Breast epithelium (tissue), 4 donors: Measurements from ENCODE around the gene CDK14. TPM values are rescaled to one million over a fixed set of nuclear protein-coding genes. Genes with fewer than 3 reads are reported as not detected.

Experiments used
- DNase-seq, 2 donors: peaks; one replicate each; pipeline ENCODE4 v3.0.0-alpha.2; 2019; ENCODE audit warnings: low spot score in 2 of 2
- H3K27ac ChIP-seq, 2 donors: fragments of 200-600 bp; sonication (generic) in 1 of 2; one replicate each; pipeline ENCODE4 v1.5.1; 2016 to 2019; ENCODE audit warnings: mild to moderate bottlenecking in 1 of 2
- H3K27me3 ChIP-seq, 2 donors: fragments of 200-600 bp; sonication (generic) in 1 of 2; one replicate each; pipeline versions ENCODE4 v1.5.1 to v1.6.0; 2017 to 2019; ENCODE audit warnings: control low read depth in 1 of 2, mild to moderate bottlenecking in 1 of 2
- H3K36me3 ChIP-seq: fragments of 200-600 bp; one replicate; pipeline ENCODE4 v1.5.1; 2019
- H3K4me1 ChIP-seq, 2 donors: fragments of 200-600 bp; sonication (generic); one replicate each; pipeline ENCODE4 v1.5.1; 2016 to 2019; ENCODE audit warnings: control low read depth in 1 of 2
- H3K4me3 ChIP-seq, 3 donors: fragments of 200-600 bp; sonication (generic); 1 replicate in 2 of 3; 2 replicates in 1 of 3; pipeline ENCODE4 v1.5.1; 2016 to 2019; ENCODE audit warnings: mild to moderate bottlenecking in 3 of 3, moderate library complexity in 2 of 3
- H3K9me3 ChIP-seq, 2 donors: fragments of 200-600 bp; sonication (generic) in 1 of 2; one replicate each; pipeline ENCODE4 v1.5.1; 2016 to 2019; ENCODE audit warnings: control low read depth in 1 of 2
- POLR2A ChIP-seq: fragments of 450-650 bp; IDR thresholded peaks from one replicate; pipeline ENCODE4 v1.6.1; 2016; ENCODE audit warnings: antibody characterized with exemption, mild to moderate bottlenecking, moderate library complexity
- POLR2AphosphoS5 ChIP-seq, 3 donors: sonication (generic); formaldehyde crosslinking; IDR thresholded peaks; one replicate each; pipeline ENCODE4 v1.6.1; 2017; ENCODE audit warnings: antibody characterized with exemption in 3 of 3
- intact Hi-C: fragments of 100-400 bp; cut with DNase I; formaldehyde crosslinking; loops from one replicate; pipeline ENCODE4 v1.15.1; 2023; ENCODE audit warnings: low total_unique reads
- total RNA-seq, 3 donors: library from RNA; depleted of rRNA; stranded (reverse); fragments of >200 nt; gene quantifications; one replicate each; pipeline ENCODE4 v1.1.0, GENCODE V29; 2016
- TF ChIP-seq, protein P1 (sequence below), 3 donors: fragments of 450-650 bp; IDR thresholded peaks; one replicate each; pipeline ENCODE4 v1.5.1; 2016 to 2017; ENCODE audit warnings: antibody characterized with exemption in 3 of 3, mild to moderate bottlenecking in 3 of 3, moderate library complexity in 3 of 3

CDK14 gene
- total RNA-seq, 3 donors from 2014 or later = 16.3 to 64.7 (median 29.8) TPM

DNA sequence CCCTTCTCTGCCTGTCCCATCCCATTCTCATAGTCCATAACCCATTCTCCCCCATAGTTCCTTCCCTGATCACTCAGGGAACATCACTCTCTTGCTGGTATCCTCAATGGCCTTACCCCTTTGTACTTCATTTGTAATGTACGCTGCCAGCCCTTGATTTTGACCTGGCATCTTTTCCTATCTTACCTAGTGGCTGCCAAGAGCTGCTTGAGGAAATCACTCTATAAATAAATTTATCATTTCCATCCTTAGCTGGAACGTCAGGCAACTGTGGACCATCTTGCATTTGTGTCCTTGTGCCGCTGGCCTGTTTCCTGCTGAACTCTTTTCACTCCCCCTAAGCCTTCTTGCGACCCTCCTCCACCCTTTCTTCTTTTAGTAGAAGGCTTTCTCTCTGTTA lies 14.0 kb downstream of the CDK14 start:
- Histone ChIP-seq H3K9me3 (no peaks in the 10 kb centered on the region), H3K36me3 (no peaks in the 10 kb centered on the region), H3K4me1 (no peaks in the 10 kb centered on the region), H3K27ac (no peak overlapping the region), H3K27me3 (no peaks in the 10 kb centered on the region), H3K4me3 (no peak overlapping the region)
- TF ChIP-seq POLR2AphosphoS5 (IDR thresholded peaks at IDR 0.05) = no peak
- TF ChIP-seq, protein P1, sequence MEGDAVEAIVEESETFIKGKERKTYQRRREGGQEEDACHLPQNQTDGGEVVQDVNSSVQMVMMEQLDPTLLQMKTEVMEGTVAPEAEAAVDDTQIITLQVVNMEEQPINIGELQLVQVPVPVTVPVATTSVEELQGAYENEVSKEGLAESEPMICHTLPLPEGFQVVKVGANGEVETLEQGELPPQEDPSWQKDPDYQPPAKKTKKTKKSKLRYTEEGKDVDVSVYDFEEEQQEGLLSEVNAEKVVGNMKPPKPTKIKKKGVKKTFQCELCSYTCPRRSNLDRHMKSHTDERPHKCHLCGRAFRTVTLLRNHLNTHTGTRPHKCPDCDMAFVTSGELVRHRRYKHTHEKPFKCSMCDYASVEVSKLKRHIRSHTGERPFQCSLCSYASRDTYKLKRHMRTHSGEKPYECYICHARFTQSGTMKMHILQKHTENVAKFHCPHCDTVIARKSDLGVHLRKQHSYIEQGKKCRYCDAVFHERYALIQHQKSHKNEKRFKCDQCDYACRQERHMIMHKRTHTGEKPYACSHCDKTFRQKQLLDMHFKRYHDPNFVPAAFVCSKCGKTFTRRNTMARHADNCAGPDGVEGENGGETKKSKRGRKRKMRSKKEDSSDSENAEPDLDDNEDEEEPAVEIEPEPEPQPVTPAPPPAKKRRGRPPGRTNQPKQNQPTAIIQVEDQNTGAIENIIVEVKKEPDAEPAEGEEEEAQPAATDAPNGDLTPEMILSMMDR (IDR thresholded peaks at IDR 0.05) = no peak
- TF ChIP-seq POLR2A = no peak
- intact Hi-C loops = no loop called here
- DNase-seq = no peak

GRCh38 chr7:90611115-90611514 lies 15.0 kb downstream of the CDK14 start:
- Histone ChIP-seq H3K4me3 (no peak overlapping the region), H3K9me3 (no peaks in the 10 kb centered on the region), H3K4me1 (no peaks in the 10 kb centered on the region), H3K27ac (no peak overlapping the region), H3K36me3 (no peaks in the 10 kb centered on the region), H3K27me3 (no peaks in the 10 kb centered on the region)
- intact Hi-C loops = no loop called here
- no peak for DNase-seq
- TF ChIP-seq, protein P1 (IDR thresholded peaks at IDR 0.05) = no peak
- TF ChIP-seq POLR2A = no peak
- TF ChIP-seq POLR2AphosphoS5 (IDR thresholded peaks at IDR 0.05) = no peak

DNA sequence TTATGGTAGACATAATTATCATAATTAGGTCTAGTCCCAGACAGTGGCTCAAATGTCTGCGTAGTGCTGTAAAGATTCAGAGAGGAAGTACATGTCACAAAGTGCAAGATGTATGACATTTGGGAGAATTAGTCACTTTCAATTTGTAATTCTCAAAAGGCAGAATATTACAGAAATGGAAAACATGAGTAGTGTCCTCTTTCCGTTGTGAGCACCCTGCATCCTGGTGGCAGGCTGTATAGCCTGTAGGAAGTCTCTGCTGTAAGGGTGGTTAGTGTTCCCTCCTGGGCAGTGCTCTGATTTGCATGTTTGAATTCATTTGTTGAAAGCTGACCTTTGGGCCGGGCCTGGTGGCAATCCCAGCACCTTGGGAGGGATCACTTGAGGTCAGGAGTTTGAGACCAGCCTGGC lies 17.0 kb downstream of the CDK14 start:
- Histone ChIP-seq H3K4me3 (no peak overlapping the region), H3K27me3 (no peaks in the 10 kb centered on the region), H3K36me3 (no peaks in the 10 kb centered on the region), H3K4me1 (no peaks in the 10 kb centered on the region), H3K9me3 (no peaks in the 10 kb centered on the region), H3K27ac (no peak overlapping the region)
- TF ChIP-seq, protein P1 (IDR thresholded peaks at IDR 0.05) = no peak
- DNase-seq = no peak
- intact Hi-C loops = no loop called here

DNA sequence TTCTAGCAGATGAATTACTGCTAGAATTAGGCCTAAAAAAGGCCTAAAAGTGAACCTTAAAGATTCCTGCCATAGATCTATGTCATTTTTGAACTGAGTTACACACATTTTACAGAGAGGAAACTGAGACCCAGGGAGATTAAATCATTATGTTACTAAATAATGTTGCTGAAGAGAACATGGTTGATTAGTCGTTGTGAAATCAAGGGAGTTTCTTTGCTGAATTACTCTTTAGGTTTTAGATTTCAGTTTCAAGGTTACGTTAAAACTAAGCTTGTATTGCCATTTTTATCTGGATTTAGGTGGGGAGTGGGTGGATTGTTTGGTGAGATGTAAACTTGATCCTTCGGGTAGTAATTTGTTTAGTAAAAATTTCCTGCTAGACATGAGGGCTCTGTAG lies 21.3 kb downstream of the CDK14 start:
- H3K36me3 ChIP-seq = no peaks in the 10 kb centered on the region
- no peak for DNase-seq
- no peak overlapping the region for H3K4me3 ChIP-seq
- no peaks in the 10 kb centered on the region for H3K27me3 ChIP-seq
- TF ChIP-seq POLR2A = no peak
- TF ChIP-seq POLR2AphosphoS5 (IDR thresholded peaks at IDR 0.05) = no peak
- TF ChIP-seq, protein P1 (IDR thresholded peaks at IDR 0.05) = no peak
- no peaks in the 10 kb centered on the region for H3K4me1 ChIP-seq
- intact Hi-C loops = no loop called here
- H3K9me3 ChIP-seq = no peaks in the 10 kb centered on the region
- H3K27ac ChIP-seq = no peak overlapping the region

- Histone ChIP-seq H3K9me3 (no peaks in the 10 kb centered on the region), H3K4me3 (no peak overlapping the region), H3K27ac (no peak overlapping the region), H3K27me3 (no peaks in the 10 kb centered on the region), H3K36me3 (no peaks in the 10 kb centered on the region), H3K4me1 (no peaks in the 10 kb centered on the region)
- no peak for DNase-seq
- TF ChIP-seq, protein P1 (IDR thresholded peaks at IDR 0.05) = no peak
- no peak for TF ChIP-seq POLR2A
- no peak for TF ChIP-seq POLR2AphosphoS5 (IDR thresholded peaks at IDR 0.05)
- intact Hi-C loops = no loop called here
These were observed 22.8 kb downstream of the CDK14 start for GRCh38 chr7:90618876-90619275.
